ENCODE measurements around the gene PLD4. TPM values are rescaled to one million over a fixed set of nuclear protein-coding genes. Genes with fewer than 3 reads are reported as not detected.
"Not testable (repeated sequence)": the region's sequence is repeated elsewhere in the genome, so short reads cannot be mapped to it uniquely, and the experiment has no call there.

Gene PLD4
- polyA plus RNA-seq, 1 donor: 11.1 TPM

DNA sequence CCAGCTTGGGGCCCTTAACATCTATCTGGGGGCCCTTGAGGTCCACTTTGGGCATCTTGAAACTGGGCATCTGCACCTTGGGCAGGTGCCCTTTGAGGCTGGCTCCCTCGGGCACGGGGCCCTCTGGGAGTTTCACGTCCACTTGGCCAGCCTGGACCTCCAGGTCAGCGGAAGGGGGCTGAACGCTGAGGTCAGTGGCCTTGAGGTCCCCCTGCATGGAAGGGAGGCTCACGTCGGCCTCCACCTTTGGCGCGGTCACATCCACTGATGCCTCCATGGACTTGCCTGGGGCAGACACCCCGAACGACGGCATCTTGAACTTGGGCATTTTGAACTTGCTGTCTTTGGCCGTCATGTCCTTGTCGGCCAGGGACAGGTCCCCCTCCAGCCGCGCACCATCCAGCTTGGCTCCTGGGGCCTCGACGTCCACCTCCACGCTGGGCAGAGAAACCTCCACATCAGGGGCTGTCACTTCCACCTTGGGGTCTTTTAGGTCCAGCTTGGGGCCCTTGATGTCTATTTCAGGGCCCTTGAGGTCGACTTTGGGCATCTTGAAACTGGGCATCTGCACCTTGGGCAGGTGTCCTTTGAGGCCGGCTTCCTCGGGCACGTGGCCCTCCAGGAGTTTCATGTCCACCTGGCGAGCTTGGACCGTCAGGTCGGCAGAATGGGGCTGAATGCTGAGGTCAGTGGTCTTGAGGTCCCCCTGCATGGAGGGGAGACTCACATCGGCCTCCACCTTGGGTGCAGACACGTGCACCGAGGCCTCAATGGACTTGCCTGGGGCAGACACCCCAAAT, 18.7 kb downstream of the PLD4 start:
- peaks cover 22% of the 10 kb centered on the region for H3K27me3 ChIP-seq (ENCODE audit: control insufficient read depth, insufficient read depth, low read length)
- H3K36me3 ChIP-seq (ENCODE audit: control insufficient read depth, insufficient read depth, low read length); H3K27ac ChIP-seq (ENCODE audit: low read length); DNase-seq; H3K4me3 ChIP-seq (ENCODE audit: low read length); H3K4me1 ChIP-seq (ENCODE audit: control insufficient read depth, insufficient read depth, low read length); H3K9me3 ChIP-seq (ENCODE audit: control insufficient read depth, low read depth, low read length): not testable (repeated sequence)
- no CpG with 5 or more reads among the region's 29 CpGs for WGBS (ENCODE audit: insufficient coverage, low lambda C conversion rate)

DNA sequence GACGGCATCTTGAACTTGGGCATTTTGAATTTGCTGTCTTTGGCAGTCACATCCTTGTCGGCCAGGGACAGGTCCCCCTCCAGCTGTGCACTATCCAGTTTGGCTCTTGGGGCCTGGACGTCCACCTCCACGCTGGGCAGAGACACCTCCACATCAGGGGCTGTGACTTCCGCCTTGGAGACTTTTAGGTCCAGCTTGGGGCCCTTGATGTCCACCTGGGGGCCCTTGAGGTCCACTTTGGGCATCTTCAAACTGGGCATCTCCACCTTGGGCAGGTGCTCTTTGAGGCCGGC, 19.3 kb downstream of the PLD4 start:
- no CpG with 5 or more reads among the region's 6 CpGs for WGBS (ENCODE audit: insufficient coverage, low lambda C conversion rate)
- not testable (repeated sequence) for H3K4me3 ChIP-seq (ENCODE audit: low read length); H3K36me3 ChIP-seq (ENCODE audit: control insufficient read depth, insufficient read depth, low read length); H3K4me1 ChIP-seq (ENCODE audit: control insufficient read depth, insufficient read depth, low read length); H3K9me3 ChIP-seq (ENCODE audit: control insufficient read depth, low read depth, low read length); H3K27ac ChIP-seq (ENCODE audit: low read length); DNase-seq
- peaks cover 17% of the 10 kb centered on the region for H3K27me3 ChIP-seq (ENCODE audit: control insufficient read depth, insufficient read depth, low read length)

- peaks cover 10% of the 10 kb centered on the region for H3K27me3 ChIP-seq (ENCODE audit: control insufficient read depth, insufficient read depth, low read length)
- H3K4me3 ChIP-seq (ENCODE audit: low read length); H3K9me3 ChIP-seq (ENCODE audit: control insufficient read depth, low read depth, low read length); H3K4me1 ChIP-seq (ENCODE audit: control insufficient read depth, insufficient read depth, low read length); H3K27ac ChIP-seq (ENCODE audit: low read length); H3K36me3 ChIP-seq (ENCODE audit: control insufficient read depth, insufficient read depth, low read length); DNase-seq: not testable (repeated sequence)
- WGBS (ENCODE audit: insufficient coverage, low lambda C conversion rate): no CpG with 5 or more reads among the region's 29 CpGs
Measured at GRCh38 chr14:104944436-104945205, 19.9 kb downstream of the PLD4 start.

GRCh38 chr14:104945266-104945665, 20.6 kb downstream of the PLD4 start:
- not testable (repeated sequence) for H3K36me3 ChIP-seq (ENCODE audit: control insufficient read depth, insufficient read depth, low read length); H3K27ac ChIP-seq (ENCODE audit: low read length); DNase-seq; H3K27me3 ChIP-seq (ENCODE audit: control insufficient read depth, insufficient read depth, low read length); H3K4me3 ChIP-seq (ENCODE audit: low read length); H3K4me1 ChIP-seq (ENCODE audit: control insufficient read depth, insufficient read depth, low read length); H3K9me3 ChIP-seq (ENCODE audit: control insufficient read depth, low read depth, low read length)
- WGBS (ENCODE audit: insufficient coverage, low lambda C conversion rate): no CpG with 5 or more reads among the region's 20 CpGs

- H3K36me3 ChIP-seq (ENCODE audit: control insufficient read depth, insufficient read depth, low read length); H3K27ac ChIP-seq (ENCODE audit: low read length); DNase-seq; H3K4me3 ChIP-seq (ENCODE audit: low read length); H3K27me3 ChIP-seq (ENCODE audit: control insufficient read depth, insufficient read depth, low read length); H3K4me1 ChIP-seq (ENCODE audit: control insufficient read depth, insufficient read depth, low read length); H3K9me3 ChIP-seq (ENCODE audit: control insufficient read depth, low read depth, low read length): not testable (repeated sequence)
- no CpG with 5 or more reads among the region's 43 CpGs for WGBS (ENCODE audit: insufficient coverage, low lambda C conversion rate)
Measured at GRCh38 chr14:104945986-104946965, 21.6 kb downstream of the PLD4 start.

- not testable (repeated sequence) for H3K27ac ChIP-seq (ENCODE audit: low read length); H3K27me3 ChIP-seq (ENCODE audit: control insufficient read depth, insufficient read depth, low read length); H3K36me3 ChIP-seq (ENCODE audit: control insufficient read depth, insufficient read depth, low read length); H3K4me1 ChIP-seq (ENCODE audit: control insufficient read depth, insufficient read depth, low read length); H3K4me3 ChIP-seq (ENCODE audit: low read length); H3K9me3 ChIP-seq (ENCODE audit: control insufficient read depth, low read depth, low read length); DNase-seq
- WGBS (ENCODE audit: insufficient coverage, low lambda C conversion rate): no CpG with 5 or more reads among the region's 13 CpGs
Measured at GRCh38 chr14:104947201-104947600, 22.5 kb downstream of the PLD4 start.

GRCh38 chr14:104947881-104948735, 23.4 kb downstream of the PLD4 start:
- not testable (repeated sequence) for H3K4me1 ChIP-seq (ENCODE audit: control insufficient read depth, insufficient read depth, low read length); H3K27ac ChIP-seq (ENCODE audit: low read length); DNase-seq; H3K27me3 ChIP-seq (ENCODE audit: control insufficient read depth, insufficient read depth, low read length); H3K9me3 ChIP-seq (ENCODE audit: control insufficient read depth, low read depth, low read length); H3K4me3 ChIP-seq (ENCODE audit: low read length); H3K36me3 ChIP-seq (ENCODE audit: control insufficient read depth, insufficient read depth, low read length)
- WGBS (ENCODE audit: insufficient coverage, low lambda C conversion rate): no CpG with 5 or more reads among the region's 35 CpGs

DNA sequence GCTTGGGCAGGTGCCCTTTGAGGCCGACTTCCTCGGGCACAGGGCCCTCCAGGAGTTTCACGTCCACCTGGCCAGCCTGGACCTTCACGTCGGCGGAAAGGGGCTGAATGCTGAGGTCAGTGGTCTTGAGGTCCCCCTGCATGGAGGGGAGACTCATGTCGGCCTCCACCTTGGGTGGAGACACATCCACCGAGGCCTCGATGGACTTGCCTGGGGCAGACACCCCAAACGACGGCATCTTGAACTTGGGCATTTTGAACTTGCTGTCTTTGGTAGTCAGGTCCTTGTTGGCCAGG, 24.0 kb downstream of the PLD4 start:
- DNase-seq: no peak
- Histone ChIP-seq H3K4me3 (ENCODE audit: low read length) (no peak overlapping the region), H3K9me3 (ENCODE audit: control insufficient read depth, low read depth, low read length) (no peaks in the 10 kb centered on the region), H3K27me3 (ENCODE audit: control insufficient read depth, insufficient read depth, low read length) (no peaks in the 10 kb centered on the region), H3K27ac (ENCODE audit: low read length) (no peak overlapping the region), H3K4me1 (ENCODE audit: control insufficient read depth, insufficient read depth, low read length) (no peaks in the 10 kb centered on the region), H3K36me3 (ENCODE audit: control insufficient read depth, insufficient read depth, low read length) (no peaks in the 10 kb centered on the region)
- no CpG with 5 or more reads among the region's 11 CpGs for WGBS (ENCODE audit: insufficient coverage, low lambda C conversion rate)

DNA sequence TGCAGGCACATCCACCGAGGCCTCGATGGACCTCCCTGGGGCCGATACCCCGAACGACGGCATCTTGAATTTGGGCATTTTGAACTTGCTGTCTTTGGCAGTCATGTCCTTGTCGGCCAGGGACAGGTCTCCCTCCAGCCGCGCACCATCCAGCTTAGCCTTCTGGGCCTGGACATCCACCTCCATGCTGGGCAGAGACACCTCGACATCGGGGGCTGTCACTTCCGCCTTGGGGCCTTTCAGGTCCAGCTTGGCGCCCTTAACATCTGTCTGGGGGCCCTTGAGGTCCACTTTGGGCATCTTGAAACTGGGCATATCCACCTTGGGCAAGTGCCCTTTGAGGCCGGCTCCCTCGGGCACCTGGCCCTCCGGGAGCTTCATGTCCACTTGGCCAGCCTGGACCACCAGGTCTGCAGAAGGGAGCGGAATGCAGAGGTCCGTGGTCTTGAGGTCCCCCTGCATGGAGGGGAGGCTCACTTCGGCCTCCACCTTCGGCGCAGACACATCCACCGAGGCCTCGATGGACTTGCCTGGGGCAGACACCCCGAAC, 24.8 kb downstream of the PLD4 start:
- not testable (repeated sequence) for DNase-seq; H3K36me3 ChIP-seq (ENCODE audit: control insufficient read depth, insufficient read depth, low read length); H3K27ac ChIP-seq (ENCODE audit: low read length); H3K4me1 ChIP-seq (ENCODE audit: control insufficient read depth, insufficient read depth, low read length); H3K4me3 ChIP-seq (ENCODE audit: low read length); H3K9me3 ChIP-seq (ENCODE audit: control insufficient read depth, low read depth, low read length); H3K27me3 ChIP-seq (ENCODE audit: control insufficient read depth, insufficient read depth, low read length)
- WGBS (ENCODE audit: insufficient coverage, low lambda C conversion rate): no CpG with 5 or more reads among the region's 24 CpGs
